WTC11 (cell line): ENCODE data around the gene TNFAIP2. TPM values are rescaled to one million over a fixed set of nuclear protein-coding genes. Genes with fewer than 3 reads are reported as not detected.

ENCODE experiments used
- ATAC-seq: fragments of 200-7000 bp; cut with Tn5 transposase; 2 replicates; pipeline ENCODE4 v1.10.0; 2021; ENCODE audit warnings: mild to moderate bottlenecking, moderate library complexity
- CTCF ChIA-PET: fragments of 300-600 bp; sonication (Branson Sonifier 250); formaldehyde crosslinking; loops from one replicate; lab custom pipeline; 2021; ENCODE audit warnings: antibody characterized with exemption; lab: Charles Lee
- POLR2A ChIA-PET: fragments of 350-600 bp; sonication (Branson Sonifier 250); formaldehyde crosslinking; loops from one replicate; lab custom pipeline; 2021; ENCODE audit warnings: antibody characterized with exemption; lab: Charles Lee
- DNase-seq: peaks from one replicate; pipeline ENCODE4 v3.0.0; 2021; ENCODE audit warnings: low spot score
- H3K27ac Mint-ChIP-seq: 2 replicates; pipeline ENCODE4 v1.8.0; 2021; ENCODE audit warnings: mixed read lengths
- H3K27me3 Mint-ChIP-seq: 2 replicates; pipeline ENCODE4 v1.8.0; 2021; ENCODE audit warnings: low read depth, mild to moderate bottlenecking, moderate library complexity, mixed read lengths
- H3K36me3 Mint-ChIP-seq: 2 replicates; pipeline ENCODE4 v1.8.0; 2021; ENCODE audit warnings: mixed read lengths
- H3K4me1 Mint-ChIP-seq: 2 replicates; pipeline ENCODE4 v1.8.0; 2022; ENCODE audit warnings: mixed read lengths
- H3K4me3 Mint-ChIP-seq: 2 replicates; pipeline ENCODE4 v1.8.0; 2021; ENCODE audit warnings: mild to moderate bottlenecking, moderate library complexity, mixed read lengths
- H3K9me3 Mint-ChIP-seq: 2 replicates; pipeline ENCODE4 v1.8.0; 2021; ENCODE audit warnings: mixed read lengths
- ATF1 ChIP-seq: sonication (generic); formaldehyde crosslinking; IDR thresholded peaks from 2 replicates; pipeline ENCODE4 v1.8.1; 2023; ENCODE audit warnings: mild to moderate bottlenecking, moderate library complexity, missing genetic modification reagents
- FOXP1 ChIP-seq: sonication (generic); formaldehyde crosslinking; IDR thresholded peaks from 2 replicates; pipeline ENCODE4 v1.8.0; 2022; ENCODE audit warnings: missing genetic modification reagents, mild to moderate bottlenecking, moderate library complexity, borderline replicate concordance
- GTF2I ChIP-seq: fragments of 250-450 bp; sonication (Bioruptor Pico); conservative IDR thresholded peaks from 2 replicates; pipeline ENCODE4 v1.4.0; 2021; ENCODE audit warnings: mild to moderate bottlenecking
- IRF2 ChIP-seq: sonication (generic); formaldehyde crosslinking; IDR thresholded peaks from 2 replicates; pipeline ENCODE4 v1.8.0; 2022; ENCODE audit warnings: low read depth, missing genetic modification reagents, borderline replicate concordance
- JAZF1 ChIP-seq: fragments of 250-450 bp; sonication (Bioruptor Pico); IDR thresholded peaks from 2 replicates; pipeline ENCODE4 v1.9.0; 2021; ENCODE audit warnings: moderate library complexity, mild to moderate bottlenecking, inconsistent platforms
- NR2C2 ChIP-seq: sonication (generic); formaldehyde crosslinking; IDR thresholded peaks from 2 replicates; pipeline ENCODE4 v1.8.0; 2022; ENCODE audit warnings: mild to moderate bottlenecking, missing genetic modification reagents
- OVOL2 ChIP-seq: fragments of 250-450 bp; sonication (Bioruptor Pico); IDR thresholded peaks from 2 replicates; pipeline ENCODE4 v1.9.0; 2021; ENCODE audit warnings: mild to moderate bottlenecking, borderline replicate concordance
- PRRX2 ChIP-seq: fragments of 250-450 bp; sonication (Bioruptor Pico); IDR thresholded peaks from 2 replicates; pipeline ENCODE4 v1.8.0; 2021; ENCODE audit warnings: mild to moderate bottlenecking
- SMAD3 ChIP-seq: sonication (generic); formaldehyde crosslinking; IDR thresholded peaks from 2 replicates; pipeline ENCODE4 v1.8.0; 2022; ENCODE audit warnings: missing genetic modification reagents, mild to moderate bottlenecking, borderline replicate concordance
- SMAD4 ChIP-seq: sonication (generic); formaldehyde crosslinking; IDR thresholded peaks from 2 replicates; pipeline ENCODE4 v1.8.0; 2022; ENCODE audit warnings: mild to moderate bottlenecking, missing genetic modification reagents
- SOX15 ChIP-seq: fragments of 250-450 bp; sonication (Bioruptor Pico); IDR thresholded peaks from 2 replicates; pipeline ENCODE4 v1.9.0; 2021; ENCODE audit warnings: mild to moderate bottlenecking
- ZNF138 ChIP-seq: sonication (generic); formaldehyde crosslinking; conservative IDR thresholded peaks from 2 replicates; pipeline ENCODE4 v1.8.1; 2022; ENCODE audit warnings: mild to moderate bottlenecking, moderate library complexity, missing genetic modification reagents
- ZNF317 ChIP-seq: sonication (generic); formaldehyde crosslinking; IDR thresholded peaks from 2 replicates; pipeline ENCODE4 v1.8.1; 2023; ENCODE audit warnings: low read depth, mild to moderate bottlenecking, moderate library complexity, missing genetic modification reagents, borderline replicate concordance
- total RNA-seq: library from RNA; stranded (reverse); gene quantifications from 3 replicates; pipeline ENCODE4 v1.2.3, GENCODE V29; 2021
- TF ChIP-seq, protein P1 (sequence below): fragments of 250-450 bp; sonication (Bioruptor Pico); IDR thresholded peaks from 2 replicates; pipeline ENCODE4 v1.9.0; 2021; ENCODE audit warnings: mild to moderate bottlenecking, borderline replicate concordance
- TF ChIP-seq, protein P2 (sequence below): fragments of 250-450 bp; sonication (Bioruptor Pico); IDR thresholded peaks from 2 replicates; pipeline ENCODE4 v2.1.2; 2022; ENCODE audit warnings: mild to moderate bottlenecking, moderate library complexity
- TF ChIP-seq, protein P3 (sequence below): fragments of 250-450 bp; sonication (Bioruptor Pico); IDR thresholded peaks from 2 replicates; pipeline ENCODE4 v1.9.0; 2021; ENCODE audit warnings: moderate library complexity, mild to moderate bottlenecking, inconsistent platforms, borderline replicate concordance
- TF ChIP-seq, protein P4 (sequence below): fragments of 250-450 bp; sonication (Bioruptor Pico); IDR thresholded peaks from 2 replicates; pipeline ENCODE4 v1.9.0; 2021; ENCODE audit warnings: mild to moderate bottlenecking
- TF ChIP-seq, protein P5 (sequence below): sonication (generic); formaldehyde crosslinking; IDR thresholded peaks from 2 replicates; pipeline ENCODE4 v1.8.1; 2023; ENCODE audit warnings: mild to moderate bottlenecking, missing genetic modification reagents

The TNFAIP2 gene
- total RNA-seq, 1 experiment from 2014 or later = 24.1 TPM

DNA sequence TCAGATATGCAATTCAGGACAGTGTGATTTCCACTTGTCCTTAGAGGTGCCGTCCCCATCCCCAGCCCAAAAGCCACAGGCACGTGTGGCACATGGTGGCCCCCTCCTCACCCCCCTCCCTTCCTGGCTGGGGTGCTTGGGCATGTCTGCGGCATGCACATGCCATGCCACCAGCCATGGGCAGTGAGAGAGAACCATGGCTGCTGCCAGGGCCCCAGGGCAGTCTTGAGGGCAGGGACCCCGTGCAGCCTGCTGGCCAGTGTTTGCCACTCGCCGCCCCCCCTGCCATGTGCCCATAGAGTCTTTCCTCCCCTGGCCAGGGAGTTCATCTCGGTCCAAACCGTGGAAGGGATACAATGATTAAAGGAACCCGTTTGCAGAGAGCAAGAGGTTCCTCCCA lies 41.5 kb downstream of the TNFAIP2 start (continued):
- no peak for TF ChIP-seq FOXP1 (CRISPR knock-in tag)

DNA sequence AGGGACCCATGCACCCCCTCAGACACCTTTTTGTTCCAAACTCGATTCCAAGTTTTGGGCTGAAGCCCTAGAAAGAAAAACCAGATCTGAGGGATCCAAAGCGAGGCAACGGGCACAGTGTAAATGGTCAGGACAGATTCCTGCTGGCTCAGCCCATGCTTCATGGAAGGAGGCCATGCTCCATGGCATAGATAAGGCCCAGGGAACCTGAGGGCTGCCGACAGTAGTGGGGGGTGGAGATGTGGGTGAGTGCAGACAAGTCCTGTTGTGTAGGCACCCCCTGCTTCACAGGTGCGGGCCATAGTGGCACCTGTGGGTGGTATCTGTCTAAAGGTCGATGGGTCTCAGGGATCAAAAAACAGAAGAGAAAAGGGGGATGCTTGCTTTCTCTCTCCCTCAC lies 42.1 kb downstream of the TNFAIP2 start:
- peaks cover 5% of the 10 kb centered on the region for H3K36me3 Mint-ChIP-seq
- DNase-seq = no peak
- TF ChIP-seq, protein P1, sequence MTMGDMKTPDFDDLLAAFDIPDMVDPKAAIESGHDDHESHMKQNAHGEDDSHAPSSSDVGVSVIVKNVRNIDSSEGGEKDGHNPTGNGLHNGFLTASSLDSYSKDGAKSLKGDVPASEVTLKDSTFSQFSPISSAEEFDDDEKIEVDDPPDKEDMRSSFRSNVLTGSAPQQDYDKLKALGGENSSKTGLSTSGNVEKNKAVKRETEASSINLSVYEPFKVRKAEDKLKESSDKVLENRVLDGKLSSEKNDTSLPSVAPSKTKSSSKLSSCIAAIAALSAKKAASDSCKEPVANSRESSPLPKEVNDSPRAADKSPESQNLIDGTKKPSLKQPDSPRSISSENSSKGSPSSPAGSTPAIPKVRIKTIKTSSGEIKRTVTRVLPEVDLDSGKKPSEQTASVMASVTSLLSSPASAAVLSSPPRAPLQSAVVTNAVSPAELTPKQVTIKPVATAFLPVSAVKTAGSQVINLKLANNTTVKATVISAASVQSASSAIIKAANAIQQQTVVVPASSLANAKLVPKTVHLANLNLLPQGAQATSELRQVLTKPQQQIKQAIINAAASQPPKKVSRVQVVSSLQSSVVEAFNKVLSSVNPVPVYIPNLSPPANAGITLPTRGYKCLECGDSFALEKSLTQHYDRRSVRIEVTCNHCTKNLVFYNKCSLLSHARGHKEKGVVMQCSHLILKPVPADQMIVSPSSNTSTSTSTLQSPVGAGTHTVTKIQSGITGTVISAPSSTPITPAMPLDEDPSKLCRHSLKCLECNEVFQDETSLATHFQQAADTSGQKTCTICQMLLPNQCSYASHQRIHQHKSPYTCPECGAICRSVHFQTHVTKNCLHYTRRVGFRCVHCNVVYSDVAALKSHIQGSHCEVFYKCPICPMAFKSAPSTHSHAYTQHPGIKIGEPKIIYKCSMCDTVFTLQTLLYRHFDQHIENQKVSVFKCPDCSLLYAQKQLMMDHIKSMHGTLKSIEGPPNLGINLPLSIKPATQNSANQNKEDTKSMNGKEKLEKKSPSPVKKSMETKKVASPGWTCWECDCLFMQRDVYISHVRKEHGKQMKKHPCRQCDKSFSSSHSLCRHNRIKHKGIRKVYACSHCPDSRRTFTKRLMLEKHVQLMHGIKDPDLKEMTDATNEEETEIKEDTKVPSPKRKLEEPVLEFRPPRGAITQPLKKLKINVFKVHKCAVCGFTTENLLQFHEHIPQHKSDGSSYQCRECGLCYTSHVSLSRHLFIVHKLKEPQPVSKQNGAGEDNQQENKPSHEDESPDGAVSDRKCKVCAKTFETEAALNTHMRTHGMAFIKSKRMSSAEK (CRISPR knock-in tag) = no peak
- TF ChIP-seq, protein P2, sequence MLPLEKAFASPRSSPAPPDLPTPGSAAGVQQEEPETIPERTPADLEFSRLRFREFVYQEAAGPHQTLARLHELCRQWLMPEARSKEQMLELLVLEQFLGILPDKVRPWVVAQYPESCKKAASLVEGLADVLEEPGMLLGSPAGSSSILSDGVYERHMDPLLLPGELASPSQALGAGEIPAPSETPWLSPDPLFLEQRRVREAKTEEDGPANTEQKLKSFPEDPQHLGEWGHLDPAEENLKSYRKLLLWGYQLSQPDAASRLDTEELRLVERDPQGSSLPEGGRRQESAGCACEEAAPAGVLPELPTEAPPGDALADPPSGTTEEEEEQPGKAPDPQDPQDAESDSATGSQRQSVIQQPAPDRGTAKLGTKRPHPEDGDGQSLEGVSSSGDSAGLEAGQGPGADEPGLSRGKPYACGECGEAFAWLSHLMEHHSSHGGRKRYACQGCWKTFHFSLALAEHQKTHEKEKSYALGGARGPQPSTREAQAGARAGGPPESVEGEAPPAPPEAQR = no peak
- no peak for TF ChIP-seq IRF2
- TF ChIP-seq, protein P3, sequence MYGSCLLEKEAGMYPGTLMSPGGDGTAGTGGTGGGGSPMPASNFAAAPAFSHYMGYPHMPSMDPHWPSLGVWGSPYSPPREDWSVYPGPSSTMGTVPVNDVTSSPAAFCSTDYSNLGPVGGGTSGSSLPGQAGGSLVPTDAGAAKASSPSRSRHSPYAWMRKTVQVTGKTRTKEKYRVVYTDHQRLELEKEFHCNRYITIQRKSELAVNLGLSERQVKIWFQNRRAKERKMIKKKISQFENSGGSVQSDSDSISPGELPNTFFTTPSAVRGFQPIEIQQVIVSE (CRISPR knock-in tag) = no peak
- no peak for TF ChIP-seq SMAD3
- TF ChIP-seq, protein P4, sequence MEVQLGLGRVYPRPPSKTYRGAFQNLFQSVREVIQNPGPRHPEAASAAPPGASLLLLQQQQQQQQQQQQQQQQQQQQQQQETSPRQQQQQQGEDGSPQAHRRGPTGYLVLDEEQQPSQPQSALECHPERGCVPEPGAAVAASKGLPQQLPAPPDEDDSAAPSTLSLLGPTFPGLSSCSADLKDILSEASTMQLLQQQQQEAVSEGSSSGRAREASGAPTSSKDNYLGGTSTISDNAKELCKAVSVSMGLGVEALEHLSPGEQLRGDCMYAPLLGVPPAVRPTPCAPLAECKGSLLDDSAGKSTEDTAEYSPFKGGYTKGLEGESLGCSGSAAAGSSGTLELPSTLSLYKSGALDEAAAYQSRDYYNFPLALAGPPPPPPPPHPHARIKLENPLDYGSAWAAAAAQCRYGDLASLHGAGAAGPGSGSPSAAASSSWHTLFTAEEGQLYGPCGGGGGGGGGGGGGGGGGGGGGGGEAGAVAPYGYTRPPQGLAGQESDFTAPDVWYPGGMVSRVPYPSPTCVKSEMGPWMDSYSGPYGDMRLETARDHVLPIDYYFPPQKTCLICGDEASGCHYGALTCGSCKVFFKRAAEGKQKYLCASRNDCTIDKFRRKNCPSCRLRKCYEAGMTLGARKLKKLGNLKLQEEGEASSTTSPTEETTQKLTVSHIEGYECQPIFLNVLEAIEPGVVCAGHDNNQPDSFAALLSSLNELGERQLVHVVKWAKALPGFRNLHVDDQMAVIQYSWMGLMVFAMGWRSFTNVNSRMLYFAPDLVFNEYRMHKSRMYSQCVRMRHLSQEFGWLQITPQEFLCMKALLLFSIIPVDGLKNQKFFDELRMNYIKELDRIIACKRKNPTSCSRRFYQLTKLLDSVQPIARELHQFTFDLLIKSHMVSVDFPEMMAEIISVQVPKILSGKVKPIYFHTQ (CRISPR knock-in tag) = no peak
- no peak for TF ChIP-seq ZNF317 (CRISPR knock-in tag)
- TF ChIP-seq NR2C2 = no peak
- no peak for TF ChIP-seq GTF2I (CRISPR knock-in tag)
- TF ChIP-seq ZNF138 (CRISPR knock-in tag) = no peak
- TF ChIP-seq SMAD4 = no peak
- TF ChIP-seq PRRX2 (CRISPR knock-in tag) = no peak
- no peak for TF ChIP-seq SOX15 (CRISPR knock-in tag)
- TF ChIP-seq, protein P5, sequence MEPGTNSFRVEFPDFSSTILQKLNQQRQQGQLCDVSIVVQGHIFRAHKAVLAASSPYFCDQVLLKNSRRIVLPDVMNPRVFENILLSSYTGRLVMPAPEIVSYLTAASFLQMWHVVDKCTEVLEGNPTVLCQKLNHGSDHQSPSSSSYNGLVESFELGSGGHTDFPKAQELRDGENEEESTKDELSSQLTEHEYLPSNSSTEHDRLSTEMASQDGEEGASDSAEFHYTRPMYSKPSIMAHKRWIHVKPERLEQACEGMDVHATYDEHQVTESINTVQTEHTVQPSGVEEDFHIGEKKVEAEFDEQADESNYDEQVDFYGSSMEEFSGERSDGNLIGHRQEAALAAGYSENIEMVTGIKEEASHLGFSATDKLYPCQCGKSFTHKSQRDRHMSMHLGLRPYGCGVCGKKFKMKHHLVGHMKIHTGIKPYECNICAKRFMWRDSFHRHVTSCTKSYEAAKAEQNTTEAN = no peak
- no peak for TF ChIP-seq OVOL2
- no peak for TF ChIP-seq JAZF1 (CRISPR knock-in tag)
- TF ChIP-seq ATF1 (CRISPR knock-in tag) = no peak
- TF ChIP-seq, all 79 proteins: peak for 0
- H3K27ac Mint-ChIP-seq = no peak overlapping the region
- CTCF ChIA-PET = no interaction called here
- peaks cover 33% of the 10 kb centered on the region for H3K9me3 Mint-ChIP-seq
- H3K4me1 Mint-ChIP-seq = no peaks in the 10 kb centered on the region; the same call in 1 of the 2 replicates
- H3K27me3 Mint-ChIP-seq = peaks cover 6% of the 10 kb centered on the region; the same call in 1 of the 2 replicates
- ATAC-seq = no peak
- POLR2A ChIA-PET = no interaction called here
- no peak overlapping the region for H3K4me3 Mint-ChIP-seq
